Lower leg skin (tissue), 4 donors: ENCODE measurements around the gene MAPK8IP3. TPM values are rescaled to one million over a fixed set of nuclear protein-coding genes. Genes with fewer than 3 reads are reported as not detected.

Source experiments
- DNase-seq, 2 donors: peaks; one replicate each; pipeline ENCODE4 v3.0.0-alpha.2; 2019; ENCODE audit warnings: low spot score in 2 of 2
- H3K4me3 ChIP-seq: fragments of 200-600 bp; sonication (generic); 2 replicates; pipeline ENCODE4 v1.5.1; 2017; ENCODE audit warnings: mild to moderate bottlenecking, low read depth; ENCODE audit not compliant: poor library complexity, severe bottlenecking
- POLR2A ChIP-seq, 2 donors: fragments of 450-650 bp; IDR thresholded peaks; one replicate each; pipeline ENCODE4 v1.6.1; 2016 to 2017; ENCODE audit warnings: antibody characterized with exemption in 2 of 2, mild to moderate bottlenecking in 1 of 2, moderate library complexity in 1 of 2
- WGBS, 2 donors: methylation state at CpG; one replicate each; pipeline ENCODE4 v1.1.5; 2018; 5-methylcytosine and 5-hydroxymethylcytosine counted together
- intact Hi-C: fragments of 100-400 bp; cut with DNase I; formaldehyde crosslinking; loops from one replicate; pipeline ENCODE4 v1.15.0; 2023; ENCODE audit warnings: low total_unique reads
- total RNA-seq, 4 donors: library from RNA; depleted of rRNA; stranded (reverse); fragments of >200 nt; gene quantifications; one replicate each; pipeline ENCODE4 v1.1.0, GENCODE V29; 2016
- TF ChIP-seq, protein P1 (sequence below), 3 donors: fragments of 450-650 bp; IDR thresholded peaks; one replicate each; pipeline ENCODE4 v1.5.1; 2016; ENCODE audit warnings: antibody characterized with exemption in 3 of 3, mild to moderate bottlenecking in 3 of 3, moderate library complexity in 2 of 3

MAPK8IP3 gene
- total RNA-seq, 4 donors from 2014 or later = 59.9 to 95.8 (median 62.9) TPM

DNA sequence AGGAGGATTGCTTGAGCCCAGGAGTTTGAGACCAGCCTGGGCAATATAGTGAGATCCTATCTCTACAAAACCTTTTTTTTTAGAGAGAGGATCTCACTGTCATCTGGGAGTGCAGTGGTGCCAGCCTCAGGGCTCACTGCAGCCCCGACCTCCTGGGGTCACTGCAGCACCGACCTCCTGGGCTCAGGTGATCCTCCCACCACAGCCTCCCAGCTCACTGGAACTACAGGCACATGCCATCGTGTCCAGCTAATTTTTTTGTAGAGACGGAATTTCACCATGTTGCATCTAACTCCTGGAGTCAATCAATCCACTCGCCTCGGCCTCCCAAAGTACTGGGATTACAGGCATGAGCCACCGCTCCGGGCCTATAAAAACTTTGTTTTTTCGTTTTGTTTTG is 15.4 kb downstream of the MAPK8IP3 start:
- DNase-seq = no peak
- TF ChIP-seq POLR2A (IDR thresholded peaks at IDR 0.05) = no peak
- TF ChIP-seq, protein P1, sequence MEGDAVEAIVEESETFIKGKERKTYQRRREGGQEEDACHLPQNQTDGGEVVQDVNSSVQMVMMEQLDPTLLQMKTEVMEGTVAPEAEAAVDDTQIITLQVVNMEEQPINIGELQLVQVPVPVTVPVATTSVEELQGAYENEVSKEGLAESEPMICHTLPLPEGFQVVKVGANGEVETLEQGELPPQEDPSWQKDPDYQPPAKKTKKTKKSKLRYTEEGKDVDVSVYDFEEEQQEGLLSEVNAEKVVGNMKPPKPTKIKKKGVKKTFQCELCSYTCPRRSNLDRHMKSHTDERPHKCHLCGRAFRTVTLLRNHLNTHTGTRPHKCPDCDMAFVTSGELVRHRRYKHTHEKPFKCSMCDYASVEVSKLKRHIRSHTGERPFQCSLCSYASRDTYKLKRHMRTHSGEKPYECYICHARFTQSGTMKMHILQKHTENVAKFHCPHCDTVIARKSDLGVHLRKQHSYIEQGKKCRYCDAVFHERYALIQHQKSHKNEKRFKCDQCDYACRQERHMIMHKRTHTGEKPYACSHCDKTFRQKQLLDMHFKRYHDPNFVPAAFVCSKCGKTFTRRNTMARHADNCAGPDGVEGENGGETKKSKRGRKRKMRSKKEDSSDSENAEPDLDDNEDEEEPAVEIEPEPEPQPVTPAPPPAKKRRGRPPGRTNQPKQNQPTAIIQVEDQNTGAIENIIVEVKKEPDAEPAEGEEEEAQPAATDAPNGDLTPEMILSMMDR (IDR thresholded peaks at IDR 0.05) = no peak
- H3K4me3 ChIP-seq = no peak overlapping the region
- 88 to 92% methylated on average over 9 of the region's 9 CpGs for WGBS, 2 donors
- intact Hi-C loops = no loop called here

DNA sequence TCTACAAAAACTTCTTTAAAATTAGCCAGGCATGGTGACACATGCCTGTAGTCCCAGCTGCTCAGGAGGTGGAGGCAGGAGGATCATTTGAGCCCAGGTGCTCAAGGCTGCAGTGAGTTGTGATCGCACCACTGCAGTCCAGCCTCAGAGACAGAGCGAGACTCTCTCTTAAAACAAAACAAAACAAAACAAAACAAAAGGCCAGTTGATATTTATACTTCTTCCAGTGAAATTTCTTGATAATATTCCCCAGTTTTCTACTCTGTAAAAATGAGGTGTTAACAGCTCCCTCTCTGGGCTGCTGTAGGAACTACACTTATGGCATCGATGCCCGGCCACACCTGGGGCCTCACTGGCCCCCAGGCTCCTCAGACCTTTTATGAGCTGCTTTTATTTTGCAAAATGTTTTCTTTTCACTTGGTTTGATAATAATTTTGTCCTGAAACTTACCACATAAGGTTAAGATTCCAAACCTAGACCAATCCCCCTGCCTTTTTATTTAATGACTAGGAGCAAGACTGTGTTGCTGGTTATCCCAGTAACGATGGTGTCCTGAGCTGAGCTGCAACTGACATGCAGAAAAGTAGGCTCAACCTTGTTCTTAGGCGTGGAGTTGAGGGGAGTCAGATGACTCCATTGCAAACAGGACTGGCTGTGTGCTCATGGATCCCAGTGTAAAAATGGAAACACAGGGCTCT is 17.6 kb downstream of the MAPK8IP3 start:
- no peak overlapping the region for H3K4me3 ChIP-seq
- 41 to 52% methylated on average over 6 of the region's 6 CpGs for whole genome bisulfite sequencing, 2 donors
- no peak for TF ChIP-seq POLR2A (IDR thresholded peaks at IDR 0.05)
- TF ChIP-seq, protein P1 (IDR thresholded peaks at IDR 0.05) = no peak
- intact Hi-C loops = no loop called here
- DNase-seq = no peak

DNA sequence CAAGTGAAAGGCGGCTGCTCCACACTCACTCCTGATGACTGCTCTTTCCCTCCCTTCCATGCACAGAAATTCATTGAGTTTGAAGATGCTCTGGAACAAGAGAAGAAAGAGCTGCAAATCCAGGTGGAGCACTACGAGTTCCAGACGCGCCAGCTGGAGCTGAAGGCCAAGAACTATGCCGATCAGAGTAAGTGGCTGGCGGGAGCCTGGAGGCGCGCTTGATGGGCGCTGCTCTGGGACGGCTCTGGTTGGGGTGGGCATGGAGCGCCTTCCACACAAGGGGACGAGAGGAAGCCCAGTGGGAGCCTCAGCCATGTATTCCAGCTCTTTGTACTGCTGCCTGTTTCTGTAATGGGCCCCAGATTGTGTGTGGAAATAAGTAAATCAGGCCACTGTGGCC is 18.5 kb downstream of the MAPK8IP3 start:
- no peak overlapping the region for H3K4me3 ChIP-seq
- no peak for TF ChIP-seq POLR2A (IDR thresholded peaks at IDR 0.05)
- TF ChIP-seq, protein P1 (IDR thresholded peaks at IDR 0.05) = no peak
- no peak for DNase-seq
- intact Hi-C loops = no loop called here
- 82 to 83% methylated on average over 12 of the region's 12 CpGs for WGBS, 2 donors

DNA sequence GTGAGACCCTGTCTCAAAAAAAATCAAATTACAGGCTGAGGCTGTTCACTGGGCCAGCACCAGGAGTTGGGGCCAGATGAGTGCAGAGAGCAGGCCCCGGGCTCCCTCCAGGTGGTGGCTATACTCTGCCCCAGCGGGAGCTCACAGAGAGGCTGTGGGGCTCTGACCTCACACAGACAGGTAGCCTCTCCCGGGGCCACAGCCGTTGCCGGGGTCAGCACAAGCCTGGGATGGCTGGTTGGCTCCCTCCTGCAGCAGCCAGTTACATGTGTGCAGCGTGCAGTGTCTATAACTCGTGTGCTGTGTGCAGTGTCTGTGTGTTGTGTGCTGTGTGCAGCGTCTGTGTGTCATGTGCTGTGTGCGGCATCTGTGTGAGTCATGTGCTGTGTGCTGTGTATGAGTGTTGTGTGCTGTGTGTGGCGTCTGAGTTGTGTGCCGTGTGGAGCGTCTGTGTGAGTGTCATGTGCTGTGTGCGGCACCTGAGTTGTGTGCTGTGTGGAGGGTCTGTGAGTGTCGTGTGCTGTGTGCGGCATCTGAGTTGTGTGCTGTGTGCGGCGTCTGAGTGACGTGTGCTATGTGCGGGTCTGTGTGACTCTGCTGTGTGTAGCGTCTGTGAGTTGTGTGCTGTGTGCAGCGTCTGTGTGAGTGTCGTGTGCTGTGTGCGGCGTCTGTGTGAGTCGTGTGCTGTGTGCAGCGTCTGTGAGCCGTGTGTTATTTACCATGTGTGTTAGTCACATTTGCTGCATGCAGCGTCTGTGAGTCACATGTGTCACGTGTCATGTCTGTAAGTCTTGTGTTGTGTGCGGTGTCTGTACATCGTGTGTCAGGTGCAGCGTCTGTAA is 20.9 kb downstream of the MAPK8IP3 start:
- H3K4me3 ChIP-seq = no peak overlapping the region
- intact Hi-C loops = no loop called here
- no peak for DNase-seq
- WGBS, 2 donors = 91 to 93% methylated on average over 28 to 30 of the region's 32 CpGs
- TF ChIP-seq, protein P1 (IDR thresholded peaks at IDR 0.05) = no peak
- TF ChIP-seq POLR2A (IDR thresholded peaks at IDR 0.05) = no peak

DNA sequence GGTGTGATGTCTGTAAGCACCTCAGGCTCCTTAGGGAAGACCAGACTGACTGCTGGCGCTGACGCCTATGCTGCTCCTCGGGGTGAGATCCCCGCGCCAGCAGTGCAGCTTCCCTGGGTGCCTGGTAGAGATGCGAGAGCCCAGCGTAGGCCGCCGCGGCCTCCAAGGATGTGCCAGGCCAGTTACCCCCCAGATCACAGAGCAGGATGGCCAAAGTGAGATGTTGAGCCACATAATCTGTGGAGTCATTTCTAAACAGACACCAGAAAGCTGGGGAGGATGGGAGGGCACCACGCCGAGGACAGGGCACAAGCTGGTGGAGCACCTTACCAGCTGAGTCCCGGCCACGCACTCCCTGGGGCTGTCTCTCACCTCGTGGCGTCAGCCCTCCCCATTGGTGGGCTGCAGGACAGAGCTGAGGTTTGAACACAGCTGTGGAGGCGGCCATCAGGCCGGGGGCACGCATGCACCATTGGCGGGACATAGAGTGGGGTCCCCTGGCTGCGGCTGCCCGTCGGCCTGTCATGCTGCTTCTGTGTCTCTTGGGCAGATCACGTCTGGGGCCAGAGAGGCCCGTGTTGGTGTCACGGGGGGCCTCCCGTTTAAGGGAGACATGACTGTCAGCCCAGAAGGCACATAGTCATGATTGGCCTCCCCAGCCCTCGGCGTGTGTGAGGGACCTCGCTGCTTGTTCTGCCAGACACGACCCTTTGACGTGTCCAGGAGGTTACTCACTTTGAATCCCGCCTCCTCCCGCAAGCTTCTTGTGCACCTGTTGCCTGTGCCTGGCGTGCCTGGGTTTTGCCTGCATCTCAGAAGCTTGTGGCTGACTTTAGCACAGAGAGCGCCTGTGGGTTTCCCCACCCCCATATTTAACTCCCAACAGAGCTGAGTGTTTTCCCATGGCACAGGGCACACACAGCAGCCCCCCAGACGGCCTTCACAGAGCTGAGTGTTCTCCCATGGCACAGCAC is 21.9 kb downstream of the MAPK8IP3 start:
- intact Hi-C loops = no loop called here
- H3K4me3 ChIP-seq = no peak overlapping the region
- DNase-seq = no peak
- WGBS, 2 donors = 90 to 92% methylated on average over 29 to 32 of the region's 37 CpGs
- TF ChIP-seq, protein P1 (IDR thresholded peaks at IDR 0.05) = no peak
- TF ChIP-seq POLR2A (IDR thresholded peaks at IDR 0.05) = no peak
